ENCODE results near the gene KCNJ15. TPM values are rescaled to one million over a fixed set of nuclear protein-coding genes. Genes with fewer than 3 reads are reported as not detected.

The KCNJ15 gene
- total RNA-seq, 4 donors from 2014 or later: 2.4 to 7.3 (median 5.7) TPM

- TF ChIP-seq, protein P1, sequence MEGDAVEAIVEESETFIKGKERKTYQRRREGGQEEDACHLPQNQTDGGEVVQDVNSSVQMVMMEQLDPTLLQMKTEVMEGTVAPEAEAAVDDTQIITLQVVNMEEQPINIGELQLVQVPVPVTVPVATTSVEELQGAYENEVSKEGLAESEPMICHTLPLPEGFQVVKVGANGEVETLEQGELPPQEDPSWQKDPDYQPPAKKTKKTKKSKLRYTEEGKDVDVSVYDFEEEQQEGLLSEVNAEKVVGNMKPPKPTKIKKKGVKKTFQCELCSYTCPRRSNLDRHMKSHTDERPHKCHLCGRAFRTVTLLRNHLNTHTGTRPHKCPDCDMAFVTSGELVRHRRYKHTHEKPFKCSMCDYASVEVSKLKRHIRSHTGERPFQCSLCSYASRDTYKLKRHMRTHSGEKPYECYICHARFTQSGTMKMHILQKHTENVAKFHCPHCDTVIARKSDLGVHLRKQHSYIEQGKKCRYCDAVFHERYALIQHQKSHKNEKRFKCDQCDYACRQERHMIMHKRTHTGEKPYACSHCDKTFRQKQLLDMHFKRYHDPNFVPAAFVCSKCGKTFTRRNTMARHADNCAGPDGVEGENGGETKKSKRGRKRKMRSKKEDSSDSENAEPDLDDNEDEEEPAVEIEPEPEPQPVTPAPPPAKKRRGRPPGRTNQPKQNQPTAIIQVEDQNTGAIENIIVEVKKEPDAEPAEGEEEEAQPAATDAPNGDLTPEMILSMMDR (IDR thresholded peaks at IDR 0.05; ENCODE audit: low read depth): no peak
Observed at GRCh38 chr21:38263493-38263892, 6.7 kb downstream of the KCNJ15 start.

- TF ChIP-seq, protein P1 (IDR thresholded peaks at IDR 0.05; ENCODE audit: low read depth): no peak
Observed at GRCh38 chr21:38264571-38264970, 7.8 kb downstream of the KCNJ15 start.

DNA sequence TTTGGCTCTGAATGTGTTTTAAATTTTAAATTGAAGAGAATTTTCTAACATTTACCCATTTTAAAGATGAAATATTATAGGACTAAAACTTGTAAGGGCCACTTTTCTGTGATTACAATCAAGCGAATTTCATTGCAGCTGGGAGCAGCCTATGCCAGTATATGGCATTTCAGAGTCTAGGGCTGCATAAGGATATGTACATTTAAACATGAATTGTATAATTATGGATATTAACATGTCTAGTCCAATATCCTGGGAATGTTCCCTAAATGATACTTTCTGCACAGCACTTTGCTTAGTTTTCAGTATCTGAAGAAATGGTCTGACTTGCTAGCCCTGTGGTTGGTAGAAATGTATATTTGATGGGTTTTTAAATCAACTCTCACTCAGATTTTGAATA is 8.4 kb downstream of the KCNJ15 start:
- TF ChIP-seq, protein P1 (IDR thresholded peaks at IDR 0.05; ENCODE audit: low read depth): no peak

GRCh38 chr21:38266732-38267131 is 9.9 kb downstream of the KCNJ15 start:
- TF ChIP-seq, protein P1 (IDR thresholded peaks at IDR 0.05; ENCODE audit: low read depth): no peak

- TF ChIP-seq, protein P1 (IDR thresholded peaks at IDR 0.05; ENCODE audit: low read depth): no peak
Observed at GRCh38 chr21:38267136-38267755, 10.5 kb downstream of the KCNJ15 start.

DNA sequence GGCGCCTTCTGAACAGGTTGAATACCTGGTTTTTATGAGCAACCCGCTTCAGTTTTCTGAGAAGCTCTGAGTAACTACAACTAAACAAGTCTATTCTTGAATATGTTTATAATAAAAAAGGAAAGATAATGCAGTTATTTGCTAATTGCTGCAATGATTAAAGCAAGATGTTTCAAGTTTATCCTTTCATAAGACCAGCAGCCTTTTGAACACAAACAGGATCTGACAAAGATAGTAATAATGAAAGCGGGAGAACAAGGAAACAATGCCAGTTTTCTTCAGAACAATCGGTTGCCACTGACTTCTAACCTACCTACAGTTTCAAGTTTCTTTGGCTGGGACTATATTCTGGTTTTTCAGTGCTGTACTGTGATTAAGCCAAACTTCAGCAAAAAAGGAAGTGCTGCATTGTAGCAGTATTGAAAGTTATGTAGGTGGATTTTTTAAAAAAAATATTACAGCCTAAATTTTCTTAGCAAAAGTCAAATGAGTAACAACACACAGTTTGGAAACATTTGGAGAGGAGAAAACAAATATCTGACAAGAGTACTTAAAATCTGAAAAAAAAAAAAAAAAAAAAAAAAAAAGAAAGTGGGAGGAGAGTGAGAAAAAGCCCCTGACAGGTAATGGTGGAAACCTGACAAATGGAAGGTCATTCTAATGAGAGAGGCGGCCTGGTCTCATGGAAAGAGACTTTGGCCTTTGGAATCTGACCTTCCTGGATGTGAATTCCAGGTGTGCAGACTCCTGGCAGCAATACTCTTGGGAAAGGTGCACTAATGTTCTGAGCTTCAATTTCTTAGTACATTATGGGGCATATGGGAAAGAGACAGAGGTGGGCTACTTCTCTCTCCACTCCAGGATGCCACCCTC is 11.4 kb downstream of the KCNJ15 start:
- TF ChIP-seq, protein P1 (IDR thresholded peaks at IDR 0.05; ENCODE audit: low read depth): no peak

GRCh38 chr21:38268864-38269575 is 12.2 kb downstream of the KCNJ15 start:
- TF ChIP-seq, protein P1 (IDR thresholded peaks at IDR 0.05; ENCODE audit: low read depth): no peak

Data from subcutaneous adipose tissue (tissue), 4 donors.